HepG2 (cell line): ENCODE measurements around the gene PFN1. TPM values are rescaled to one million over a fixed set of nuclear protein-coding genes. Genes with fewer than 3 reads are reported as not detected.
A peak's percentile ranks its signal among the peaks of the same experiment; 100 is the strongest.

Experiments used
- CEBPB ChIP-seq: IDR thresholded peaks from 2 replicates; pipeline ENCODE4 v1.6.1; 2011; ENCODE audit warnings: low read depth, low read length, improper control_type of control experiment, borderline replicate concordance
- IRF9 ChIP-seq: sonication (generic); formaldehyde crosslinking; IDR thresholded peaks from 2 replicates; pipeline ENCODE4 v1.8.0; 2022; ENCODE audit warnings: missing genetic modification reagents, mild to moderate bottlenecking, borderline replicate concordance
- KLF12 ChIP-seq: sonication (generic); formaldehyde crosslinking; IDR thresholded peaks from 2 replicates; pipeline ENCODE4 v1.4.0; 2020; ENCODE audit warnings: missing genetic modification reagents, borderline replicate concordance
- MXD4 ChIP-seq: IDR thresholded peaks from 2 replicates; pipeline ENCODE4 v1.6.1; 2016; ENCODE audit warnings: mild to moderate bottlenecking, missing biosample characterization, missing genetic modification reagents
- PAF1 ChIP-seq: IDR thresholded peaks from 2 replicates; pipeline ENCODE4 v1.6.1; 2016; ENCODE audit warnings: missing genetic modification reagents, missing compliant biosample characterization
- SOX5 ChIP-seq: IDR thresholded peaks from 2 replicates; pipeline ENCODE4 v1.6.1; 2016; ENCODE audit warnings: borderline replicate concordance
- SP4 ChIP-seq: sonication (generic); formaldehyde crosslinking; IDR thresholded peaks from 2 replicates; pipeline ENCODE4 v1.8.1; 2023; ENCODE audit warnings: mild to moderate bottlenecking, missing genetic modification reagents
- STAG1 ChIP-seq: sonication (generic); formaldehyde crosslinking; IDR thresholded peaks from 2 replicates; pipeline ENCODE4 v1.4.0; 2020; ENCODE audit warnings: missing genetic modification reagents
- TOE1 ChIP-seq: sonication (generic); formaldehyde crosslinking; IDR thresholded peaks from 2 replicates; pipeline ENCODE4 v1.4.0; 2020; ENCODE audit warnings: mild to moderate bottlenecking, missing genetic modification reagents
- ZFAT ChIP-seq: sonication (generic); formaldehyde crosslinking; conservative IDR thresholded peaks from 2 replicates; pipeline ENCODE4 v1.8.1; 2023; ENCODE audit warnings: missing genetic modification reagents, inconsistent platforms
- ZMYM2 ChIP-seq: sonication (generic); formaldehyde crosslinking; IDR thresholded peaks from 2 replicates; pipeline ENCODE4 v1.8.0; 2022; ENCODE audit warnings: mild to moderate bottlenecking, missing genetic modification reagents
- ZNF260 ChIP-seq: sonication (generic); formaldehyde crosslinking; IDR thresholded peaks from 2 replicates; pipeline ENCODE4 v1.4.0; 2020; ENCODE audit warnings: missing genetic modification reagents, low read depth, mild to moderate bottlenecking, borderline replicate concordance
- ZNF326 ChIP-seq: sonication (generic); formaldehyde crosslinking; IDR thresholded peaks from 2 replicates; pipeline ENCODE4 v1.4.0; 2020; ENCODE audit warnings: missing genetic modification reagents, borderline replicate concordance
- ZNF501 ChIP-seq: sonication (generic); formaldehyde crosslinking; IDR thresholded peaks from 2 replicates; pipeline ENCODE4 v1.5.1; 2020; ENCODE audit warnings: mild to moderate bottlenecking, moderate library complexity, missing genetic modification reagents
- ZNF7 ChIP-seq: IDR thresholded peaks from 2 replicates; pipeline ENCODE4 v1.6.1; 2016; ENCODE audit warnings: missing biosample characterization, missing genetic modification reagents
- ZNF761 ChIP-seq: sonication (generic); formaldehyde crosslinking; conservative IDR thresholded peaks from 2 replicates; pipeline ENCODE4 v1.4.0; 2020; ENCODE audit warnings: mild to moderate bottlenecking, missing genetic modification reagents
- ZNF816 ChIP-seq: sonication (generic); formaldehyde crosslinking; IDR thresholded peaks from 2 replicates; pipeline ENCODE4 v1.8.0; 2022; ENCODE audit warnings: missing genetic modification reagents, mild to moderate bottlenecking, borderline replicate concordance
- polyA plus RNA-seq, 8 experiments: library from polyadenylated mRNA; depleted of rRNA in 3 of 8; stranded (reverse) in 7 of 8; unstranded in 1 of 8; fragments of >200 nt; fragmentation: Illumina TruSeq in 4 of 8; extraction: Trizol in 4 of 8; gene quantifications; 2 replicates each; pipeline versions ENCODE4 v1.2.1 to v1.2.3, GENCODE V29; 2011 to 2016; ENCODE audit warnings: low read depth in 4 of 8, missing spikeins in 1 of 8, mixed read lengths in 1 of 8; ENCODE audit not compliant: insufficient read depth in 1 of 8
- total RNA-seq, 5 experiments: library from RNA; depleted of rRNA; stranded (reverse); fragments of >200 nt; fragmentation: Illumina TruSeq; extraction: Trizol; gene quantifications; 2 replicates each; pipeline ENCODE4 v1.2.3, GENCODE V29; 2016; ENCODE audit warnings: low read depth in 1 of 5
- TF ChIP-seq, protein P1 (sequence below): IDR thresholded peaks from 2 replicates; pipeline ENCODE4 v1.6.1; 2018; ENCODE audit warnings: missing genetic modification reagents
- TF ChIP-seq, protein P2 (sequence below): sonication (generic); formaldehyde crosslinking; IDR thresholded peaks from 2 replicates; pipeline ENCODE4 v1.5.0; 2020; ENCODE audit warnings: missing genetic modification reagents
- TF ChIP-seq, protein P3 (sequence below): sonication (generic); formaldehyde crosslinking; IDR thresholded peaks from 2 replicates; pipeline ENCODE4 v1.8.0; 2022; ENCODE audit warnings: mild to moderate bottlenecking, missing genetic modification reagents, moderate library complexity
- TF ChIP-seq, protein P4 (sequence below): sonication (generic); formaldehyde crosslinking; IDR thresholded peaks from 2 replicates; pipeline ENCODE4 v1.8.0; 2022; ENCODE audit warnings: missing genetic modification reagents, mild to moderate bottlenecking, inconsistent platforms, borderline replicate concordance
- TF ChIP-seq, protein P5 (sequence below): sonication (generic); formaldehyde crosslinking; IDR thresholded peaks from 2 replicates; pipeline ENCODE4 v1.4.0; 2020; ENCODE audit warnings: low read depth, mild to moderate bottlenecking, missing genetic modification reagents

The PFN1 gene
- total and polyA plus RNA-seq, 2 of the 13 experiments (the other 11 are each of a cell fraction or from before 2014, with no cell fraction given), result 494 to 613 TPM

DNA sequence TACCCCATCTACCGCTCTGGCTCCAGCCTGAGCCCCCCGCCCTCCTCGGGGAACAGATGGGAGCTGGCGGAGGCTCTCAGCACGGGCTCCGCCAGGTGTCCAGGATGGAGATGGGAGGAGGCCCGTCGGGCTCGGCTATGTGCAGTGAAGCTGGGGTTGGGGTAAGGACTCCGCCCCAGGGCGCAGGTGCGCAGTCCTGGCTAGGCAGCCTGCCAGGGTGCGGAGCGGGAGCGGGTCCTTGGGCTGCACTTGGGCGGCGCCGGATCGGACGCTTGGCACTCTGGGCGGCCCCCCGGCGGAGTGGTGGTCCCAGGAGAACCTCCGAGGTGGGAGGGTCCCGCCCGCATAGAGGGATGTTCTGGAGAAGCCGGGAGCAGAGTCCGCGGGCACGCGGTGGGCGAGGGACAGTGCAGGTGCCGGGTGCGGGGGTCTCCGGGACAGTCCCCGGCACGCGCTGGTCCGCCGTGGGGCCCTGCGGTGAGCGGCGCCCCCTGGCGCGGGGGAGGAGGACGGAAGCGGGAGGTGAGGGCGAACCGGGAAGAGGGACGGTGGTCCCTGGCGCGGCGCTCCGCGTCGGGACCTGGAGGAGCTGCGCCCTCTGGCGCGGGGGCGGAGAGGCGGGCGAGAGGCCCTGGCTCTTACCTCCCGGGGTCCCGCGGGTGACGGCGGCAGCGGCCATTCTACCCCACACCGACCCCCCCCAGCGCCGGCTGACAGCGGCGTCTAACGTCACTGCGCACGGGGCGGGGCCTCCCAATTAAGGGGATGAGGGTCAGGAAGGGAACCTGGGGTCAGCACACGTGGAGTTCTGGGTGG lies 38.8 kb upstream of the PFN1 start, which contains the start of gene CAMTA2 (continued):
- TF ChIP-seq, protein P1, sequence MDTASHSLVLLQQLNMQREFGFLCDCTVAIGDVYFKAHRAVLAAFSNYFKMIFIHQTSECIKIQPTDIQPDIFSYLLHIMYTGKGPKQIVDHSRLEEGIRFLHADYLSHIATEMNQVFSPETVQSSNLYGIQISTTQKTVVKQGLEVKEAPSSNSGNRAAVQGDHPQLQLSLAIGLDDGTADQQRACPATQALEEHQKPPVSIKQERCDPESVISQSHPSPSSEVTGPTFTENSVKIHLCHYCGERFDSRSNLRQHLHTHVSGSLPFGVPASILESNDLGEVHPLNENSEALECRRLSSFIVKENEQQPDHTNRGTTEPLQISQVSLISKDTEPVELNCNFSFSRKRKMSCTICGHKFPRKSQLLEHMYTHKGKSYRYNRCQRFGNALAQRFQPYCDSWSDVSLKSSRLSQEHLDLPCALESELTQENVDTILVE, result peak; percentile 48; the same call in 1 of the 2 replicates
- TF ChIP-seq ZNF260 (CRISPR knock-in tag) (no peak), ZNF7 (CRISPR knock-in tag) (no peak), CEBPB (no peak), PAF1 (no peak), STAG1 (CRISPR knock-in tag) (peak; percentile 60), IRF9 (CRISPR knock-in tag) (0 out of 2 replicates have a peak, but pooled peaks have one; percentile 79), MXD4 (CRISPR knock-in tag) (peak; percentile 65; the same call in 1 of the 2 replicates), TOE1 (CRISPR knock-in tag) (peak; percentile 56; the same call in 1 of the 2 replicates), ZNF761 (no peak), SOX5 (CRISPR knock-in tag) (no peak), ZNF326 (no peak), ZMYM2 (CRISPR knock-in tag) (peak; percentile 87), ZFAT (CRISPR knock-in tag) (peak; percentile 49; the same call in 1 of the 2 replicates), ZNF501 (CRISPR knock-in tag) (peak; percentile 81), KLF12 (peak; percentile 88; the same call in 1 of the 2 replicates), SP4 (CRISPR knock-in tag) (peak; percentile 60; the same call in 1 of the 2 replicates), ZNF816 (peak; percentile 84; the same call in 1 of the 2 replicates)
- TF ChIP-seq, protein P2, sequence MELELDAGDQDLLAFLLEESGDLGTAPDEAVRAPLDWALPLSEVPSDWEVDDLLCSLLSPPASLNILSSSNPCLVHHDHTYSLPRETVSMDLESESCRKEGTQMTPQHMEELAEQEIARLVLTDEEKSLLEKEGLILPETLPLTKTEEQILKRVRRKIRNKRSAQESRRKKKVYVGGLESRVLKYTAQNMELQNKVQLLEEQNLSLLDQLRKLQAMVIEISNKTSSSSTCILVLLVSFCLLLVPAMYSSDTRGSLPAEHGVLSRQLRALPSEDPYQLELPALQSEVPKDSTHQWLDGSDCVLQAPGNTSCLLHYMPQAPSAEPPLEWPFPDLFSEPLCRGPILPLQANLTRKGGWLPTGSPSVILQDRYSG (CRISPR knock-in tag), result no peak; the same call in 1 of the 2 replicates
- TF ChIP-seq, protein P3, sequence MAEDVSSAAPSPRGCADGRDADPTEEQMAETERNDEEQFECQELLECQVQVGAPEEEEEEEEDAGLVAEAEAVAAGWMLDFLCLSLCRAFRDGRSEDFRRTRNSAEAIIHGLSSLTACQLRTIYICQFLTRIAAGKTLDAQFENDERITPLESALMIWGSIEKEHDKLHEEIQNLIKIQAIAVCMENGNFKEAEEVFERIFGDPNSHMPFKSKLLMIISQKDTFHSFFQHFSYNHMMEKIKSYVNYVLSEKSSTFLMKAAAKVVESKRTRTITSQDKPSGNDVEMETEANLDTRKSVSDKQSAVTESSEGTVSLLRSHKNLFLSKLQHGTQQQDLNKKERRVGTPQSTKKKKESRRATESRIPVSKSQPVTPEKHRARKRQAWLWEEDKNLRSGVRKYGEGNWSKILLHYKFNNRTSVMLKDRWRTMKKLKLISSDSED (CRISPR knock-in tag), result no peak
- TF ChIP-seq, protein P4, sequence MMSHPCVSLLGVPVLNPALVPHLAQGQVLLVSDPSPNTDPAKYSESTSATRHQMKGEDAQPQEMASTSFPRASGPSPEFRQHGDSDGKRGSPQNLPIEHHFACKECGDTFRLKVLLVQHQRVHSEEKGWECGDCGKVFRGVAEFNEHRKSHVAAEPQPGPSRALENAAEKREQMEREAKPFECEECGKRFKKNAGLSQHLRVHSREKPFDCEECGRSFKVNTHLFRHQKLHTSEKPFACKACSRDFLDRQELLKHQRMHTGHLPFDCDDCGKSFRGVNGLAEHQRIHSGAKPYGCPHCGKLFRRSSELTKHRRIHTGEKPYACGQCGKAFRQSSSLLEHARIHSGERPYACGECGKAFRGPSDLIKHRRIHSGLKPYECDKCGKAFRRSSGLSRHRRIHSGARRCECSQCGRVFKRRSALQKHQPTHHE (CRISPR knock-in tag), result 0 out of 2 replicates have a peak, but pooled peaks have one; percentile 74
- TF ChIP-seq, protein P5, sequence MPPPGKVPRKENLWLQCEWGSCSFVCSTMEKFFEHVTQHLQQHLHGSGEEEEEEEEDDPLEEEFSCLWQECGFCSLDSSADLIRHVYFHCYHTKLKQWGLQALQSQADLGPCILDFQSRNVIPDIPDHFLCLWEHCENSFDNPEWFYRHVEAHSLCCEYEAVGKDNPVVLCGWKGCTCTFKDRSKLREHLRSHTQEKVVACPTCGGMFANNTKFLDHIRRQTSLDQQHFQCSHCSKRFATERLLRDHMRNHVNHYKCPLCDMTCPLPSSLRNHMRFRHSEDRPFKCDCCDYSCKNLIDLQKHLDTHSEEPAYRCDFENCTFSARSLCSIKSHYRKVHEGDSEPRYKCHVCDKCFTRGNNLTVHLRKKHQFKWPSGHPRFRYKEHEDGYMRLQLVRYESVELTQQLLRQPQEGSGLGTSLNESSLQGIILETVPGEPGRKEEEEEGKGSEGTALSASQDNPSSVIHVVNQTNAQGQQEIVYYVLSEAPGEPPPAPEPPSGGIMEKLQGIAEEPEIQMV (CRISPR knock-in tag), result no peak; the same call in 1 of the 2 replicates
